ENCODE data around the gene ARID1B. TPM values are rescaled to one million over a fixed set of nuclear protein-coding genes. Genes with fewer than 3 reads are reported as not detected.

The ARID1B gene
- total and polyA plus RNA-seq, 2 of the 13 experiments (the other 11 are each of a cell fraction or from before 2014, with no cell fraction given), result 20.1 to 32.6 TPM

DNA sequence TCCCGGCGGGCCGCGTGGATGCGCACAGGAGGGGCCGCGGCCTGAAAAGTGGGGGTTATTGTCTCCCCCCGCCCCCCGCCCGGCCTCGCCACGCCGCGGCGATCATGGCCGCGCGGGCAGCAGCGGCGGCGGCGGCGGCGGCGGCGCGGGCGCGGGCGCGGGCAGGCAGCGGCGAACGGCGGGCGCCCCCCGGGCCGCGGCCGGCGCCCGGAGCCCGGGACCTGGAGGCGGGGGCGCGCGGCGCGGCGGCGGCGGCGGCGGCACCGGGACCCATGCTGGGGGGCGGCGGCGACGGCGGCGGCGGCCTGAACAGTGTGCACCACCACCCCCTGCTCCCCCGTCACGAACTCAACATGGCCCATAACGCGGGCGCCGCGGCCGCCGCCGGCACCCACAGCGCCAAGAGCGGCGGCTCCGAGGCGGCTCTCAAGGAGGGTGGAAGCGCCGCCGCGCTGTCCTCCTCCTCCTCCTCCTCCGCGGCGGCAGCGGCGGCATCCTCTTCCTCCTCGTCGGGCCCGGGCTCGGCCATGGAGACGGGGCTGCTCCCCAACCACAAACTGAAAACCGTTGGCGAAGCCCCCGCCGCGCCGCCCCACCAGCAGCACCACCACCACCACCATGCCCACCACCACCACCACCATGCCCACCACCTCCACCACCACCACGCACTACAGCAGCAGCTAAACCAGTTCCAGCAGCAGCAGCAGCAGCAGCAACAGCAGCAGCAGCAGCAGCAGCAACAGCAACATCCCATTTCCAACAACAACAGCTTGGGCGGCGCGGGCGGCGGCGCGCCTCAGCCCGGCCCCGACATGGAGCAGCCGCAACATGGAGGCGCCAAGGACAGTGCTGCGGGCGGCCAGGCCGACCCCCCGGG is 637 bp downstream of the ARID1B start (continued):
- TF ChIP-seq MTF2 (CRISPR knock-in tag; IDR thresholded peaks at IDR 0.05; ENCODE audit: borderline replicate concordance), result 0 out of 2 replicates have a peak, but pooled peaks have one; percentile 27
- TF ChIP-seq, protein P1, sequence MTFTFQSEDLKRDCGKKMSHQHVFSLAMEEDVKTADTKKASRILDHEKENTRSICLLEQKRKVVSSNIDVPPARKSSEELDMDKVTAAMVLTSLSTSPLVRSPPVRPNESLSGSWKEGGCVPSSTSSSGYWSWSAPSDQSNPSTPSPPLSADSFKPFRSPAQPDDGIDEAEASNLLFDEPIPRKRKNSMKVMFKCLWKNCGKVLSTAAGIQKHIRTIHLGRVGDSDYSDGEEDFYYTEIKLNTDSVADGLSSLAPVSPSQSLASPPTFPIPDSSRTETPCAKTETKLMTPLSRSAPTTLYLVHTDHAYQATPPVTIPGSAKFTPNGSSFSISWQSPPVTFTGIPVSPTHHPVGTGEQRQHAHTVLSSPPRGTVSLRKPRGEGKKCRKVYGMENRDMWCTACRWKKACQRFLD (CRISPR knock-in tag; IDR thresholded peaks at IDR 0.05; ENCODE audit: borderline replicate concordance), result 0 out of 2 replicates have a peak, but pooled peaks have one; percentile 39
- TF ChIP-seq RBAK (CRISPR knock-in tag; IDR thresholded peaks at IDR 0.05), result no peak
- TF ChIP-seq, protein P2, sequence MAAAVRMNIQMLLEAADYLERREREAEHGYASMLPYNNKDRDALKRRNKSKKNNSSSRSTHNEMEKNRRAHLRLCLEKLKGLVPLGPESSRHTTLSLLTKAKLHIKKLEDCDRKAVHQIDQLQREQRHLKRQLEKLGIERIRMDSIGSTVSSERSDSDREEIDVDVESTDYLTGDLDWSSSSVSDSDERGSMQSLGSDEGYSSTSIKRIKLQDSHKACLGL (CRISPR knock-in tag; IDR thresholded peaks at IDR 0.05), result peak; percentile 27; the same call in 1 of the 2 replicates
- TF ChIP-seq ZNF317 (CRISPR knock-in tag; IDR thresholded peaks at IDR 0.05), result no peak
- TF ChIP-seq ZNF260 (CRISPR knock-in tag; IDR thresholded peaks at IDR 0.05; ENCODE audit: borderline replicate concordance, low read depth), result no peak
- 0 out of 2 replicates have a peak, but pooled peaks have one; percentile 5 for TF ChIP-seq ZNF121 (CRISPR knock-in tag; IDR thresholded peaks at IDR 0.05)
- 0 out of 2 replicates have a peak, but pooled peaks have one; percentile 7 for TF ChIP-seq ZNF768 (CRISPR knock-in tag; IDR thresholded peaks at IDR 0.05)
- no peak for TF ChIP-seq PHF21A (CRISPR knock-in tag; IDR thresholded peaks at IDR 0.05)
- TF ChIP-seq, protein P3, sequence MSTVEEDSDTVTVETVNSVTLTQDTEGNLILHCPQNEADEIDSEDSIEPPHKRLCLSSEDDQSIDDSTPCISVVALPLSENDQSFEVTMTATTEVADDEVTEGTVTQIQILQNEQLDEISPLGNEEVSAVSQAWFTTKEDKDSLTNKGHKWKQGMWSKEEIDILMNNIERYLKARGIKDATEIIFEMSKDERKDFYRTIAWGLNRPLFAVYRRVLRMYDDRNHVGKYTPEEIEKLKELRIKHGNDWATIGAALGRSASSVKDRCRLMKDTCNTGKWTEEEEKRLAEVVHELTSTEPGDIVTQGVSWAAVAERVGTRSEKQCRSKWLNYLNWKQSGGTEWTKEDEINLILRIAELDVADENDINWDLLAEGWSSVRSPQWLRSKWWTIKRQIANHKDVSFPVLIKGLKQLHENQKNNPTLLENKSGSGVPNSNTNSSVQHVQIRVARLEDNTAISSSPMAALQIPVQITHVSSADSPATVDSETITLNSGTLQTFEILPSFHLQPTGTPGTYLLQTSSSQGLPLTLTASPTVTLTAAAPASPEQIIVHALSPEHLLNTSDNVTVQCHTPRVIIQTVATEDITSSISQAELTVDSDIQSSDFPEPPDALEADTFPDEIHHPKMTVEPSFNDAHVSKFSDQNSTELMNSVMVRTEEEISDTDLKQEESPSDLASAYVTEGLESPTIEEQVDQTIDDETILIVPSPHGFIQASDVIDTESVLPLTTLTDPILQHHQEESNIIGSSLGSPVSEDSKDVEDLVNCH (CRISPR knock-in tag; IDR thresholded peaks at IDR 0.05), result no peak
- no peak for TF ChIP-seq ZNF558 (CRISPR knock-in tag; IDR thresholded peaks at IDR 0.05; ENCODE audit: borderline replicate concordance)
- TF ChIP-seq, protein P4, sequence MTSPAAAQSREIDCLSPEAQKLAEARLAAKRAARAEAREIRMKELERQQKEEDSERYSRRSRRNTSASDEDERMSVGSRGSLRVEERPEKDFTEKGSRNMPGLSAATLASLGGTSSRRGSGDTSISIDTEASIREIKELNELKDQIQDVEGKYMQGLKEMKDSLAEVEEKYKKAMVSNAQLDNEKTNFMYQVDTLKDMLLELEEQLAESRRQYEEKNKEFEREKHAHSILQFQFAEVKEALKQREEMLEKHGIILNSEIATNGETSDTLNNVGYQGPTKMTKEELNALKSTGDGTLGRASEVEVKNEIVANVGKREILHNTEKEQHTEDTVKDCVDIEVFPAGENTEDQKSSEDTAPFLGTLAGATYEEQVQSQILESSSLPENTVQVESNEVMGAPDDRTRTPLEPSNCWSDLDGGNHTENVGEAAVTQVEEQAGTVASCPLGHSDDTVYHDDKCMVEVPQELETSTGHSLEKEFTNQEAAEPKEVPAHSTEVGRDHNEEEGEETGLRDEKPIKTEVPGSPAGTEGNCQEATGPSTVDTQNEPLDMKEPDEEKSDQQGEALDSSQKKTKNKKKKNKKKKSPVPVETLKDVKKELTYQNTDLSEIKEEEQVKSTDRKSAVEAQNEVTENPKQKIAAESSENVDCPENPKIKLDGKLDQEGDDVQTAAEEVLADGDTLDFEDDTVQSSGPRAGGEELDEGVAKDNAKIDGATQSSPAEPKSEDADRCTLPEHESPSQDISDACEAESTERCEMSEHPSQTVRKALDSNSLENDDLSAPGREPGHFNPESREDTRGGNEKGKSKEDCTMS (CRISPR knock-in tag; conservative IDR thresholded peaks at IDR 0.05), result no peak
- TF ChIP-seq ZNF724P (CRISPR knock-in tag; IDR thresholded peaks at IDR 0.05; ENCODE audit: borderline replicate concordance), result no peak
- TF ChIP-seq ZFYVE20 (CRISPR knock-in tag; IDR thresholded peaks at IDR 0.05; ENCODE audit: borderline replicate concordance, low read depth), result no peak
- no peak for TF ChIP-seq PRPF4 (IDR thresholded peaks at IDR 0.05; ENCODE audit: low read depth, low read length, poor library complexity, severe bottlenecking)
- TF ChIP-seq, protein P5, sequence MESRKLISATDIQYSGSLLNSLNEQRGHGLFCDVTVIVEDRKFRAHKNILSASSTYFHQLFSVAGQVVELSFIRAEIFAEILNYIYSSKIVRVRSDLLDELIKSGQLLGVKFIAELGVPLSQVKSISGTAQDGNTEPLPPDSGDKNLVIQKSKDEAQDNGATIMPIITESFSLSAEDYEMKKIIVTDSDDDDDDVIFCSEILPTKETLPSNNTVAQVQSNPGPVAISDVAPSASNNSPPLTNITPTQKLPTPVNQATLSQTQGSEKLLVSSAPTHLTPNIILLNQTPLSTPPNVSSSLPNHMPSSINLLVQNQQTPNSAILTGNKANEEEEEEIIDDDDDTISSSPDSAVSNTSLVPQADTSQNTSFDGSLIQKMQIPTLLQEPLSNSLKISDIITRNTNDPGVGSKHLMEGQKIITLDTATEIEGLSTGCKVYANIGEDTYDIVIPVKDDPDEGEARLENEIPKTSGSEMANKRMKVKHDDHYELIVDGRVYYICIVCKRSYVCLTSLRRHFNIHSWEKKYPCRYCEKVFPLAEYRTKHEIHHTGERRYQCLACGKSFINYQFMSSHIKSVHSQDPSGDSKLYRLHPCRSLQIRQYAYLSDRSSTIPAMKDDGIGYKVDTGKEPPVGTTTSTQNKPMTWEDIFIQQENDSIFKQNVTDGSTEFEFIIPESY (CRISPR knock-in tag; IDR thresholded peaks at IDR 0.05), result no peak
- TF ChIP-seq ZNF7 (CRISPR knock-in tag; IDR thresholded peaks at IDR 0.05), result no peak
- TF ChIP-seq MBNL3 (CRISPR knock-in tag; conservative IDR thresholded peaks at IDR 0.05), result no peak
- no peak for TF ChIP-seq MXI1 (IDR thresholded peaks at IDR 0.05; ENCODE audit: borderline replicate concordance, low read depth, low read length)
